Neural progenitor cell (in vitro differentiated cells): ENCODE measurements around the gene SPATA46. TPM values are rescaled to one million over a fixed set of nuclear protein-coding genes. Genes with fewer than 3 reads are reported as not detected.

Experiments used
- DNase-seq: peaks from one replicate; pipeline ENCODE4 v3.0.0-alpha.2; 2016; ENCODE audit warnings: low spot score
- H2AFZ ChIP-seq: fragments of 200-600 bp; sonication (generic); replicated peaks from 2 replicates; pipeline ENCODE4 v1.6.1; 2016; ENCODE audit warnings: antibody characterized with exemption
- H3F3A ChIP-seq: fragments of 200-600 bp; sonication (generic); 2 replicates; pipeline ENCODE4 v1.6.1; 2016; ENCODE audit warnings: antibody characterized with exemption, low read depth
- H3K27ac ChIP-seq: fragments of 200-600 bp; sonication (generic); 2 replicates; pipeline ENCODE4 v1.5.1; 2016; ENCODE audit warnings: mild to moderate bottlenecking
- H3K27me3 ChIP-seq: fragments of 200-600 bp; sonication (generic); 2 replicates; pipeline ENCODE4 v1.6.1; 2016; ENCODE audit warnings: mild to moderate bottlenecking, moderate library complexity
- H3K36me3 ChIP-seq: fragments of 200-600 bp; sonication (generic); 2 replicates; pipeline ENCODE4 v1.5.1; 2016
- H3K4me1 ChIP-seq: fragments of 200-600 bp; sonication (generic); 2 replicates; pipeline ENCODE4 v1.6.1; 2016; ENCODE audit warnings: mixed run types
- H3K4me2 ChIP-seq: fragments of 200-600 bp; sonication (generic); 2 replicates; pipeline ENCODE4 v1.6.1; 2016
- H3K4me3 ChIP-seq: fragments of 200-600 bp; sonication (generic); 2 replicates; pipeline ENCODE4 v1.5.1; 2016
- H3K79me2 ChIP-seq: fragments of 200-600 bp; sonication (generic); 2 replicates; pipeline ENCODE4 v1.6.1; 2016; ENCODE audit warnings: low read depth
- H3K9ac ChIP-seq: fragments of 200-600 bp; sonication (generic); 2 replicates; pipeline ENCODE4 v1.6.1; 2016
- H3K9me3 ChIP-seq: fragments of 200-600 bp; sonication (generic); 2 replicates; pipeline ENCODE4 v1.5.1; 2016; ENCODE audit warnings: low read depth
- H4K20me1 ChIP-seq: fragments of 200-600 bp; sonication (generic); 2 replicates; pipeline ENCODE4 v1.6.1; 2016; ENCODE audit warnings: low read depth
- H3K27ac Mint-ChIP-seq: 3 replicates; pipeline ENCODE4 v1.8.0; 2021; ENCODE audit warnings: mixed read lengths
- H3K27me3 Mint-ChIP-seq: 2 replicates; pipeline ENCODE4 v1.8.0; 2022; ENCODE audit warnings: low read depth, mild to moderate bottlenecking, inconsistent platforms, moderate library complexity, mixed read lengths; ENCODE audit not compliant: insufficient read depth
- H3K36me3 Mint-ChIP-seq: 3 replicates; pipeline ENCODE4 v1.8.0; 2021; ENCODE audit warnings: mixed read lengths
- H3K4me1 Mint-ChIP-seq: 3 replicates; pipeline ENCODE4 v1.8.0; 2021; ENCODE audit warnings: mixed read lengths
- H3K4me3 Mint-ChIP-seq: 3 replicates; pipeline ENCODE4 v1.8.0; 2021; ENCODE audit warnings: mild to moderate bottlenecking, moderate library complexity, mixed read lengths
- H3K9me3 Mint-ChIP-seq: 3 replicates; pipeline ENCODE4 v1.8.0; 2020; ENCODE audit warnings: mixed read lengths
- CTCF ChIP-seq: fragments of 200-600 bp; sonication (generic); IDR thresholded peaks from 2 replicates; pipeline ENCODE4 v1.5.1; 2017; ENCODE audit warnings: antibody characterized with exemption, mild to moderate bottlenecking
- EZH2 ChIP-seq: fragments of 200-600 bp; sonication (generic); IDR thresholded peaks from 2 replicates; pipeline ENCODE4 v1.6.1; 2017; ENCODE audit warnings: antibody characterized with exemption, mild to moderate bottlenecking, moderate library complexity
- EZH2phosphoT487 ChIP-seq: fragments of 200-600 bp; sonication (generic); IDR thresholded peaks from 2 replicates; pipeline ENCODE4 v1.6.1; 2017; ENCODE audit warnings: antibody characterized with exemption
- total RNA-seq: library from RNA; depleted of rRNA; stranded (reverse); fragments of >200 nt; gene quantifications from 2 replicates; pipeline ENCODE4 v1.2.3, GENCODE V29; 2015; ENCODE audit warnings: low replicate concordance

The SPATA46 gene
- not detected in 2 replicates for total RNA-seq

GRCh38 chr1:162376691-162377090 is at the start of gene SPATA46:
SPATA46 (minus strand) TSS chr1:162376854; CDS start chr1:162376790, 64 bp downstream.
- peaks cover 14% of the 10 kb centered on the region for H3K4me1 Mint-ChIP-seq
- no peaks in the 10 kb centered on the region for H3K79me2 ChIP-seq
- no peak within 1 kb of the TSS for H2AFZ ChIP-seq
- H3K36me3 Mint-ChIP-seq, result peaks cover 26% of the 10 kb centered on the region
- no peak within 1 kb of the TSS for H3K4me3 Mint-ChIP-seq
- no peak within 1 kb of the TSS for H3K4me2 ChIP-seq
- no peaks in the 10 kb centered on the region for H3K27me3 Mint-ChIP-seq
- H4K20me1 ChIP-seq, result no peaks in the 10 kb centered on the region
- no peaks in the 10 kb centered on the region for H3K4me1 ChIP-seq
- no peak for DNase-seq
- no peaks in the 10 kb centered on the region for H3K9me3 ChIP-seq
- peak within 1 kb of the TSS; percentile 26 for H3K27ac Mint-ChIP-seq
- H3K9ac ChIP-seq, result no peak within 1 kb of the TSS
- H3K4me3 ChIP-seq, result no peak within 1 kb of the TSS
- no peaks in the 10 kb centered on the region for H3K36me3 ChIP-seq
- no peak within 1 kb of the TSS for H3K27ac ChIP-seq
- H3K9me3 Mint-ChIP-seq, result no peaks in the 10 kb centered on the region
- H3F3A ChIP-seq, result no peaks in the 10 kb centered on the region
- TF ChIP-seq EZH2phosphoT487, result no peak
- no peak for TF ChIP-seq EZH2
- TF ChIP-seq CTCF, result no peak
- no peaks in the 10 kb centered on the region for H3K27me3 ChIP-seq

GRCh38 chr1:162422662-162423375 is 46.2 kb upstream of the SPATA46 start:
- no peak for TF ChIP-seq EZH2phosphoT487
- TF ChIP-seq EZH2, result no peak
- no peak for TF ChIP-seq CTCF
- DNase-seq, result no peak

GRCh38 chr1:162421258-162422164 is 44.9 kb upstream of the SPATA46 start:
- H3F3A ChIP-seq, result no peaks in the 10 kb centered on the region
- H2AFZ ChIP-seq, result no peak overlapping the region
- H3K4me1 ChIP-seq, result no peaks in the 10 kb centered on the region
- Mint-ChIP-seq H3K4me1 (peaks cover 11% of the 10 kb centered on the region), H3K36me3 (no peaks in the 10 kb centered on the region), H3K4me3 (no peak overlapping the region), H3K27ac (no peak overlapping the region), H3K9me3 (peaks cover 10% of the 10 kb centered on the region), H3K27me3 (peaks cover 2% of the 10 kb centered on the region)
- no peaks in the 10 kb centered on the region for H3K27me3 ChIP-seq
- no peak overlapping the region for H3K4me3 ChIP-seq
- no peak overlapping the region for H3K27ac ChIP-seq
- DNase-seq, result no peak
- no peak overlapping the region for H3K9ac ChIP-seq
- no peaks in the 10 kb centered on the region for H3K79me2 ChIP-seq
- H4K20me1 ChIP-seq, result no peaks in the 10 kb centered on the region
- H3K36me3 ChIP-seq, result no peaks in the 10 kb centered on the region
- TF ChIP-seq EZH2phosphoT487, result no peak
- TF ChIP-seq CTCF, result no peak
- TF ChIP-seq EZH2, result no peak
- no peaks in the 10 kb centered on the region for H3K9me3 ChIP-seq
- H3K4me2 ChIP-seq, result no peak overlapping the region

More at GRCh38 chr1:162422662-162423375, 46.2 kb upstream of the SPATA46 start:
- peaks cover 9% of the 10 kb centered on the region for H3K4me1 Mint-ChIP-seq
- Histone ChIP-seq H3K36me3 (no peaks in the 10 kb centered on the region), H3K27me3 (no peaks in the 10 kb centered on the region), H3K4me2 (no peak overlapping the region), H3K27ac (no peak overlapping the region), H3K9me3 (no peaks in the 10 kb centered on the region), H3K4me3 (no peak overlapping the region), H4K20me1 (no peaks in the 10 kb centered on the region), H3K79me2 (no peaks in the 10 kb centered on the region), H2AFZ (no peak overlapping the region), H3K9ac (no peak overlapping the region), H3K4me1 (no peaks in the 10 kb centered on the region), H3F3A (no peaks in the 10 kb centered on the region)
- no peak overlapping the region for H3K27ac Mint-ChIP-seq
- peaks cover 2% of the 10 kb centered on the region for H3K27me3 Mint-ChIP-seq
- H3K4me3 Mint-ChIP-seq, result no peak overlapping the region
- H3K9me3 Mint-ChIP-seq, result peaks cover 13% of the 10 kb centered on the region
- no peaks in the 10 kb centered on the region for H3K36me3 Mint-ChIP-seq
